ENCODE results near the gene ATG13. TPM values are rescaled to one million over a fixed set of nuclear protein-coding genes. Genes with fewer than 3 reads are reported as not detected.
"Not testable (repeated sequence)": the region's sequence is repeated elsewhere in the genome, so short reads cannot be mapped to it uniquely, and the experiment has no call there.

The ATG13 gene
- total RNA-seq, 2 donors from 2014 or later: 54.5 to 80.2 TPM

- Histone ChIP-seq H3K27me3 (no peaks in the 10 kb centered on the region), H3K36me3 (peaks cover 41% of the 10 kb centered on the region), H3K4me3 (peak overlapping the region; percentile 79 to 93), H3K4me1 (peaks cover 0 to 58% of the 10 kb centered on the region in 2 donors), H3K27ac (peak overlapping the region; percentile 94 to 96), H3K9me3 (no peaks in the 10 kb centered on the region)
- no peak for TF ChIP-seq CTCF (IDR thresholded peaks at IDR 0.05)
- no peak for DNase-seq (ENCODE audit: low spot score)
Measured at GRCh38 chr11:46701078-46701654, 83.8 kb downstream of the ATG13 start.

GRCh38 chr11:46705070-46705688 is 87.8 kb downstream of the ATG13 start:
- peaks cover 56% of the 10 kb centered on the region for H3K36me3 ChIP-seq
- H3K27ac ChIP-seq: no peak overlapping the region
- peaks cover 0 to 20% of the 10 kb centered on the region in 2 donors for H3K4me1 ChIP-seq
- TF ChIP-seq CTCF (IDR thresholded peaks at IDR 0.05): no peak
- H3K9me3 ChIP-seq: no peaks in the 10 kb centered on the region
- no peak overlapping the region for H3K4me3 ChIP-seq
- no peak for DNase-seq (ENCODE audit: low spot score)
- H3K27me3 ChIP-seq: no peaks in the 10 kb centered on the region

- no peak overlapping the region for H3K27ac ChIP-seq
- no peaks in the 10 kb centered on the region for H3K27me3 ChIP-seq
- H3K9me3 ChIP-seq: no peaks in the 10 kb centered on the region
- peaks cover 56% of the 10 kb centered on the region for H3K36me3 ChIP-seq
- DNase-seq (ENCODE audit: low spot score): no peak
- TF ChIP-seq CTCF (IDR thresholded peaks at IDR 0.05): no peak
- H3K4me1 ChIP-seq: peaks cover 0 to 22% of the 10 kb centered on the region in 2 donors
- H3K4me3 ChIP-seq: no peak overlapping the region
Measured at GRCh38 chr11:46706886-46707285, 89.5 kb downstream of the ATG13 start.

- Histone ChIP-seq H3K36me3 (peaks cover 33% of the 10 kb centered on the region), H3K4me1 (peaks cover 0 to 12% of the 10 kb centered on the region in 2 donors), H3K27ac (peak overlapping the region in 1 of 2 donors; percentile 87)
- not testable (repeated sequence) for DNase-seq (ENCODE audit: low spot score); H3K27me3 ChIP-seq; H3K4me3 ChIP-seq; H3K9me3 ChIP-seq
Measured at GRCh38 chr11:46709351-46709750, 92.0 kb downstream of the ATG13 start.

GRCh38 chr11:46710821-46711269 is 93.5 kb downstream of the ATG13 start:
- no peak overlapping the region for H3K4me3 ChIP-seq
- peaks cover 0 to 12% of the 10 kb centered on the region in 2 donors for H3K4me1 ChIP-seq
- H3K27me3 ChIP-seq: no peaks in the 10 kb centered on the region
- H3K36me3 ChIP-seq: peaks cover 18% of the 10 kb centered on the region
- H3K27ac ChIP-seq: peak overlapping the region; percentile 87 to 94
- DNase-seq (ENCODE audit: low spot score): peak; percentile 82
- no peaks in the 10 kb centered on the region for H3K9me3 ChIP-seq
- TF ChIP-seq CTCF (IDR thresholded peaks at IDR 0.05): no peak

- Histone ChIP-seq H3K4me1 (peaks cover 0 to 12% of the 10 kb centered on the region in 2 donors), H3K27ac (peak overlapping the region; percentile 87 to 94), H3K27me3 (no peaks in the 10 kb centered on the region), H3K36me3 (peaks cover 14% of the 10 kb centered on the region), H3K4me3 (no peak overlapping the region), H3K9me3 (no peaks in the 10 kb centered on the region)
- DNase-seq (ENCODE audit: low spot score): no peak
- no peak for TF ChIP-seq CTCF (IDR thresholded peaks at IDR 0.05)
Measured at GRCh38 chr11:46711303-46711702, 94.0 kb downstream of the ATG13 start.
